ENCODE results near the gene SMIM21.

DNA sequence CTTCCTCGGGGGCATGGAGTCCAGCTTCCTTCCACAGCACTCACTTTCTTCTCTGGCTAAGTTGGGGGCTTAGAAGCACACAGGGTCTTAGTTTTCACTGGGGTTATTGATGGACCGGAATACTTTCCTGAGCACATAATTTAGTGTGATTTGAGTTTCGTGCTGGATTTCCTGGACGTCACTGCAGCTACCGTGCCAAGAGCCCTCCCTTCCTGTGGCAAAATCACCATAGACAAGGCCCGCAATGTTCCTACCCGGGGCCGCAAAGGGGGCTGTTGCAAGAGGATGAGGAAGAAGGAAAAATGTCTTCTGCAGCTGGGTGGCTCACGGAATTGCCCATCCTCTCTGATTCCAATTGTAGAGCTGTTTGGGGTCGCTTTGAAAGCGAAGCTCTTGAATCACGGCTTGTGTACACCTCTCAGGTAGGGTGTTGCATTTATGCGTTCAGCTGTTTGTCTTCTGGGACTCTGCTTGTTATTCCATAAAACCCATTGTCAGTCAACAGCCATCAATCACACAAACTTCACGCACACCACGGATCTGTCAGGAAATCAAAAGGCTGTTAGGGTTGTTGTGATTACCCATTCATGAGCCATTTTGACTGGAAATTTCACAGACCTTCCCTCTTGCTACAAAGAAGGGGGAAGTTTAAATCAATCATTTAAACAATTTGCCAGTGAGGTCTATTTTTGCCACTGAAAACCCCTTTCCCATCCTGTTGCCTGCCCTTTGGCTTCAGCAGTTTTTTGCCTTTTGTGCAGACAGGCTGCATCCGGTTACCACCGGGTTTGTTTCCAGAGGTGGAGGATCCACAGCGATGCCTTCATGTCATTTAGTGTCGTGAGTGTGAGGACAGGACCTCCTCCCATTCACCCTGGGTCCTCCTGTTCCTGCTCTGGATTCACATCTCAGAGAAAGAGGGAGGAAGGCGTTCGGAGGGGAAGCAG, 36.0 kb downstream of the SMIM21 start:
- TF ChIP-seq EP300 (IDR thresholded peaks at IDR 0.05; ENCODE audit: borderline replicate concordance), result no peak
- TF ChIP-seq FOXM1 (IDR thresholded peaks at IDR 0.05; ENCODE audit: borderline replicate concordance, low read depth), result no peak
- TF ChIP-seq YY1 (IDR thresholded peaks at IDR 0.05; ENCODE audit: low read depth), result no peak
- TF ChIP-seq TAF1 (IDR thresholded peaks at IDR 0.05; ENCODE audit: low read depth), result no peak
- no peak for TF ChIP-seq EGR1 (IDR thresholded peaks at IDR 0.05)
- TF ChIP-seq, protein P1, sequence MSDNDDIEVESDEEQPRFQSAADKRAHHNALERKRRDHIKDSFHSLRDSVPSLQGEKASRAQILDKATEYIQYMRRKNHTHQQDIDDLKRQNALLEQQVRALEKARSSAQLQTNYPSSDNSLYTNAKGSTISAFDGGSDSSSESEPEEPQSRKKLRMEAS (IDR thresholded peaks at IDR 0.05), result no peak
- no peak for TF ChIP-seq TCF12 (IDR thresholded peaks at IDR 0.05; ENCODE audit: low read depth)
- TF ChIP-seq CREB1 (IDR thresholded peaks at IDR 0.05; ENCODE audit: low read depth), result no peak
- TF ChIP-seq USF1 (IDR thresholded peaks at IDR 0.05), result no peak
- no peak for TF ChIP-seq CEBPB (IDR thresholded peaks at IDR 0.05)
- TF ChIP-seq TEAD4 (IDR thresholded peaks at IDR 0.05), result no peak
- no peak for TF ChIP-seq REST (IDR thresholded peaks at IDR 0.05; ENCODE audit: low read depth)
